SJCRH30 (cell line): ENCODE results near the gene MAP3K3. TPM values are rescaled to one million over a fixed set of nuclear protein-coding genes. Genes with fewer than 3 reads are reported as not detected.

Experiments
- DNase-seq, 2 experiments: peaks; one replicate each; pipeline ENCODE4 v3.0.0-alpha.2; 2015 to 2020
- H3K27ac ChIP-seq: fragments of 250-450 bp; sonication (Bioruptor Pico); 2 replicates; pipeline ENCODE4 v1.5.1; 2020; ENCODE audit warnings: mild to moderate bottlenecking, moderate library complexity
- H3K27me3 ChIP-seq: fragments of 250-450 bp; sonication (Bioruptor Pico); 2 replicates; pipeline ENCODE4 v1.5.1; 2020; ENCODE audit warnings: mild to moderate bottlenecking, moderate library complexity
- H3K36me3 ChIP-seq: fragments of 250-450 bp; sonication (Bioruptor Pico); 2 replicates; pipeline ENCODE4 v1.5.1; 2020; ENCODE audit warnings: mild to moderate bottlenecking, moderate library complexity
- H3K4me1 ChIP-seq: fragments of 250-450 bp; sonication (Bioruptor Pico); 2 replicates; pipeline ENCODE4 v1.5.1; 2020; ENCODE audit warnings: mild to moderate bottlenecking, moderate library complexity
- H3K4me3 ChIP-seq: fragments of 250-450 bp; sonication (Bioruptor Pico); 2 replicates; pipeline ENCODE4 v1.5.1; 2020; ENCODE audit warnings: mild to moderate bottlenecking, moderate library complexity
- H3K9me3 ChIP-seq: fragments of 250-450 bp; sonication (Bioruptor Pico); replicated peaks from 2 replicates; pipeline ENCODE4 v1.5.1; 2020; ENCODE audit warnings: mild to moderate bottlenecking, moderate library complexity
- total RNA-seq: library from RNA; depleted of rRNA; stranded (reverse); fragments of >200 nt; shearing (Covaris generic); gene quantifications from 2 replicates; pipeline ENCODE4 v1.2.3, GENCODE V29; 2014

MAP3K3 gene
- total RNA-seq, 1 experiment from 2014 or later, result 25.9 TPM

- H3K36me3 ChIP-seq, result peaks cover 16% of the 10 kb centered on the region; the same call in 1 of the 2 replicates
- H3K27ac ChIP-seq, result peak overlapping the region; percentile 57
- H3K27me3 ChIP-seq, result no peaks in the 10 kb centered on the region
- no peak for DNase-seq
- no peaks in the 10 kb centered on the region for H3K4me1 ChIP-seq
- peak overlapping the region; percentile 86 for H3K4me3 ChIP-seq
- no peaks in the 10 kb centered on the region for H3K9me3 ChIP-seq
These were observed 20.5 kb upstream of the MAP3K3 start for GRCh38 chr17:63601439-63602371.

GRCh38 chr17:63609816-63610573, 12.2 kb upstream of the MAP3K3 start:
- no peaks in the 10 kb centered on the region for H3K4me1 ChIP-seq
- H3K36me3 ChIP-seq, result peaks cover 16% of the 10 kb centered on the region; the same call in 1 of the 2 replicates
- H3K9me3 ChIP-seq, result no peaks in the 10 kb centered on the region
- no peak overlapping the region for H3K4me3 ChIP-seq
- no peak for DNase-seq
- no peaks in the 10 kb centered on the region for H3K27me3 ChIP-seq
- H3K27ac ChIP-seq, result no peak overlapping the region

GRCh38 chr17:63610854-63611253, 11.4 kb upstream of the MAP3K3 start:
- Histone ChIP-seq H3K27ac (no peak overlapping the region), H3K4me3 (no peak overlapping the region), H3K4me1 (no peaks in the 10 kb centered on the region), H3K27me3 (no peaks in the 10 kb centered on the region), H3K36me3 (0 out of 2 replicates have a peak, but pooled peaks cover 11% of the 10 kb centered on the region), H3K9me3 (no peaks in the 10 kb centered on the region)
- DNase-seq, result no peak

- no peaks in the 10 kb centered on the region for H3K4me1 ChIP-seq
- H3K27me3 ChIP-seq, result no peaks in the 10 kb centered on the region
- H3K9me3 ChIP-seq, result no peaks in the 10 kb centered on the region
- 0 out of 2 replicates have a peak, but pooled peaks cover 6% of the 10 kb centered on the region for H3K36me3 ChIP-seq
- no peak overlapping the region for H3K27ac ChIP-seq
- no peak for DNase-seq
- H3K4me3 ChIP-seq, result no peak overlapping the region
These were observed 10.9 kb upstream of the MAP3K3 start for GRCh38 chr17:63611354-63611753.

- DNase-seq, result no peak
- Histone ChIP-seq H3K27ac (no peak overlapping the region), H3K27me3 (no peaks in the 10 kb centered on the region), H3K9me3 (no peaks in the 10 kb centered on the region), H3K4me1 (no peaks in the 10 kb centered on the region), H3K4me3 (no peak overlapping the region), H3K36me3 (no peaks in the 10 kb centered on the region)
These were observed 8.6 kb upstream of the MAP3K3 start for GRCh38 chr17:63613663-63614062.

GRCh38 chr17:63621229-63621683, 961 bp upstream of the MAP3K3 start:
- Histone ChIP-seq H3K9me3 (no peaks in the 10 kb centered on the region), H3K27ac (peak overlapping the region; percentile 55), H3K4me1 (peaks cover 5% of the 10 kb centered on the region; the same call in 1 of the 2 replicates), H3K36me3 (no peaks in the 10 kb centered on the region), H3K4me3 (peak overlapping the region; percentile 70), H3K27me3 (no peaks in the 10 kb centered on the region)
- no peak for DNase-seq

- Histone ChIP-seq H3K36me3 (no peaks in the 10 kb centered on the region), H3K27ac (peak overlapping the region; percentile 35; the same call in 1 of the 2 replicates), H3K27me3 (no peaks in the 10 kb centered on the region), H3K4me1 (peaks cover 5% of the 10 kb centered on the region; the same call in 1 of the 2 replicates), H3K9me3 (no peaks in the 10 kb centered on the region), H3K4me3 (peak overlapping the region; percentile 70)
- DNase-seq, result peak; percentile 66 to 71
These were observed 565 bp downstream of the MAP3K3 start for GRCh38 chr17:63622574-63623390.

GRCh38 chr17:63623786-63624530, 1.7 kb downstream of the MAP3K3 start:
- no peak overlapping the region; the same call in 1 of the 2 replicates for H3K27ac ChIP-seq
- no peaks in the 10 kb centered on the region for H3K9me3 ChIP-seq

GRCh38 chr17:63624531-63624880, 2.3 kb downstream of the MAP3K3 start:
- H3K36me3 ChIP-seq, result no peaks in the 10 kb centered on the region
- DNase-seq, result no peak
- H3K4me3 ChIP-seq, result no peak overlapping the region

More at GRCh38 chr17:63623786-63624530, 1.7 kb downstream of the MAP3K3 start:
- Histone ChIP-seq H3K4me3 (peak overlapping the region; percentile 70), H3K4me1 (peaks cover 5% of the 10 kb centered on the region; the same call in 1 of the 2 replicates), H3K36me3 (no peaks in the 10 kb centered on the region), H3K27me3 (no peaks in the 10 kb centered on the region)
- DNase-seq, result no peak

GRCh38 chr17:63626551-63627180, 4.4 kb downstream of the MAP3K3 start:
- H3K27ac ChIP-seq, result no peak overlapping the region
- no peak for DNase-seq
- H3K9me3 ChIP-seq, result no peaks in the 10 kb centered on the region
- no peaks in the 10 kb centered on the region for H3K27me3 ChIP-seq
- H3K4me1 ChIP-seq, result 0 out of 2 replicates have a peak, but pooled peaks cover 5% of the 10 kb centered on the region
- no peak overlapping the region for H3K4me3 ChIP-seq
- no peaks in the 10 kb centered on the region for H3K36me3 ChIP-seq

More at GRCh38 chr17:63624531-63624880, 2.3 kb downstream of the MAP3K3 start:
- Histone ChIP-seq H3K27me3 (no peaks in the 10 kb centered on the region), H3K27ac (no peak overlapping the region), H3K9me3 (no peaks in the 10 kb centered on the region), H3K4me1 (peaks cover 5% of the 10 kb centered on the region; the same call in 1 of the 2 replicates)

- Histone ChIP-seq H3K27ac (no peak overlapping the region), H3K4me1 (no peaks in the 10 kb centered on the region), H3K36me3 (peaks cover 4% of the 10 kb centered on the region), H3K4me3 (no peak overlapping the region), H3K9me3 (no peaks in the 10 kb centered on the region), H3K27me3 (no peaks in the 10 kb centered on the region)
- no peak for DNase-seq
These were observed 7.4 kb downstream of the MAP3K3 start for GRCh38 chr17:63629627-63630026.

- Histone ChIP-seq H3K9me3 (no peaks in the 10 kb centered on the region), H3K27ac (no peak overlapping the region), H3K27me3 (no peaks in the 10 kb centered on the region), H3K4me3 (no peak overlapping the region), H3K4me1 (no peaks in the 10 kb centered on the region), H3K36me3 (peaks cover 8% of the 10 kb centered on the region)
- DNase-seq, result no peak
These were observed 8.8 kb downstream of the MAP3K3 start for GRCh38 chr17:63631062-63631461.

- DNase-seq, result no peak
- no peaks in the 10 kb centered on the region for H3K4me1 ChIP-seq
These were observed 9.4 kb downstream of the MAP3K3 start for GRCh38 chr17:63631626-63632025.

More at GRCh38 chr17:63631626-63632025, 9.4 kb downstream of the MAP3K3 start:
- Histone ChIP-seq H3K9me3 (no peaks in the 10 kb centered on the region), H3K27ac (no peak overlapping the region), H3K27me3 (no peaks in the 10 kb centered on the region), H3K4me3 (no peak overlapping the region), H3K36me3 (peaks cover 8% of the 10 kb centered on the region)
